ENCODE measurements around the gene POR. TPM values are rescaled to one million over a fixed set of nuclear protein-coding genes. Genes with fewer than 3 reads are reported as not detected.
A peak's percentile ranks its signal among the peaks of the same experiment; 100 is the strongest.

Gene POR
- polyA plus RNA-seq, 1 donor from 2014 or later, result 50.2 TPM

DNA sequence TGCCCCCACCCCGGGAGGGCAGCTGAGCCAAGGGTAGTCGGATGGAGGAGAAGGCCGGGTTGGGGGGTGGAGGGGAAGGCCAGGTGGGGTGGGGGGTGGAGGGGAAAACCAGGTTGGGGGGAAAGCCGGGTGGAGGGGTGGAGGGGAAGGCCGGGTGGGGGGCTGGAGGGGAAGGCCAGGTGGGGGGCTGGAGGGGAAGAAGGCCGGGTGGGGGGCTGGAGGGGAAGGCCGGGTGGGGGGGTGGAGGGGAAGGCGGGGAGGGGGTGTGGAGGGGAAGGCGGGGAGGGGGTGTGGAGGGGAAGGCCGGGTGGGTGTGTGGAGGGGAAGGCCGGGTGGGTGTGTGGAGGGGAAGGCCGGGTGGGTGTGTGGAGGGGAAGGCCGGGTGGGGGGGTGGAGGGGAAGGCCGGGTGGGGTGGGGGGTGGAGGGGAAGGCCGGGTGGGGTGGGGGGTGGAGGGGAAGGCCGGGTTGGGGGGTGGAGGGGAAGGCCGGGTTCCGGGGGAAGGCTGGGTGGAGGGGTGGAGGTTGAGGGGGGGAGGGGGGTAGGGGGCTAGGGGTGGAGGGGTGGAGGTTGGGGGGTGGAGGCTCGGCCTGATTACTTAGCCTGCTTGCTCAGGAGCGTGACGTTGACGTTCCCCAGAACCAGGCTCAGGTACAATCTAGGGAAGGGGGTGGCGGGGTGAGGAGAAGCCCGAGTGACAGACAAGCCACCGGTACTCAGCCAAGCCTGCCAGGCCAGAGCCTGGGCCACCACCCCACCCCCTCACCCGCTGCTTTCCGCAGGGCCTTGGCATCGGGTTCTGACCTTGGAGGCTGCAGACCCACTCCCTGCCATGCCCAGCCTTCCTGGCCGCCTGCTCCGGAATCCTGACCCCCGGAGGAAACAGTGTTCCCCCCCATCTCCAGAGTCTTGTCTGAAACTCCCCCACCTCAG, 73.9 kb downstream of the POR start:
- peaks cover 6% of the 10 kb centered on the region for H3K36me3 Mint-ChIP-seq
- H3K9me3 Mint-ChIP-seq, result no peaks in the 10 kb centered on the region
- H3K4me1 Mint-ChIP-seq, result peaks cover 0 to 12% (median 11%) of the 10 kb centered on the region in 3 donors
- no peak overlapping the region for H3K4me3 Mint-ChIP-seq
- H3K27me3 Mint-ChIP-seq, result no peaks in the 10 kb centered on the region
- H3K27ac Mint-ChIP-seq, result no peak overlapping the region

DNA sequence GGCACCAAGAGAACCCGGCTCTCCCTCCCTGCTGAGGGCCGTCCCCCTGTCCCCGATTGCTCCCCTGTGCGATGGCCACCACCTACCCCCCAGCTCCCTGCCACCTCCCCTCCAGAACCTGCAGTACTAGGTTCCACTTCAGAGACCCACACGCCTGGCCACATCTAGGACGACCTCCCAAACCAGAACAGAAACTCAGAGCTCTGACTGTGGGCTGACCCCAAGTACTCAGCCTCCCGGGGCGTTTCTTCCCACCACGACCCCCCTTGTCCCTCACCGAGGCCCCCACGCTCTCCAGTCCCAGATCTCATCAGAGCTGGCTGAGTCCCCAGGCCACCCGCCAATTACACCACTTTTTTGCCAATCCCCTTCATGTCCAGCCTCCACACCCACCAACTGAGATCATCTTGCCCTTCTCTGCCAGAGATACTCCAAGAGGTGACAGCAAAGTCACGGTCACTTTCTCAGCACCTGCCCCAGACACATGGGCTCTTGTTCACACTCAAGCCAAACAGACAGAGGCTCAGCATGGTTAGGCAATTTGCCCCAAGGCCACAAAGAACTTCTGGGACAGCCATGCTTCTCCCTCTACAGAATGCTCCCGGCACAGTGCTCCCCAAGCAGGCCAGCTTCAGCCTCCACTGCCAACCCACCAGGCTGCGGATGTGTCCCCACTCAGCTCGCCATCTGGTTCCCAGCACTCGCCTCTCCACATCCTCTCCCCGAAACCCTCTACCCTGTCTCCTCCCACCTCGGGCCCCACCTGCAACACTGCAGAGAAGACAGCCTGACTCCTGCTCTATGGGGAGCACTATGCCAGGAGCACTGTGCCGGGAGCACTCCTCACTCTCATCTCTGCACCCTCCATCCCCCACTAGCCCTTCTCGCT, 74.8 kb downstream of the POR start:
- Mint-ChIP-seq H3K27ac (peak overlapping the region in 1 of 3 donors; percentile 12), H3K4me3 (peak overlapping the region in 2 of 4 donors; percentile 0 to 10), H3K36me3 (peaks cover 6% of the 10 kb centered on the region), H3K4me1 (peaks cover 0 to 13% (median 11%) of the 10 kb centered on the region in 3 donors), H3K9me3 (no peaks in the 10 kb centered on the region), H3K27me3 (no peaks in the 10 kb centered on the region)

DNA sequence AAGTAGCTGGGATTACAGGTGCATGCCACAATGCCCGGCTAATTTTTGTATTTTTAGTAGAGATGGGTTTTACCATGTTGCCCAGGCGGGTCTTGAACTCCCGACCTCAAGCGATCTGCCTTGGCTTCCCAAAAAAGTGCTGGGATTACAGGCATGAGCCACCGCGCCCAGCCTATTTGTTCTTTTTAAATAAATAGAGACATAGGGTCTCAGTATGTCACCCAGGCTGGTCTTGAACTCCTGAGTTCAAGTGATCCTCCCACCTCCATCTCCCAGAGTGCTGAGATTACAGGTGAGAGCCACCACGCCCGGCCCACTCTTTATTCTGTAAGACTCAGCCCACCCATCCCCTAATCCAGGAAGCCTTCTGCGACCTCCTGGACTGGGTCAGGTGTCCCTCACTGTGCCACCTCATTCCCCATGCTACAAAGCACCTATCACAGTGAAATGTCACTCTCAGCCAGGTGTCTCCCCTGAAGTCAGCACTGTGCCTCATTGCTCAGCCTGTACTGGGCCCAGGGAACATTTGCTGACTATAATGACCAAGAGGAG, 76.7 kb downstream of the POR start:
- H3K27ac Mint-ChIP-seq, result peak overlapping the region in 1 of 3 donors; percentile 87
- H3K4me1 Mint-ChIP-seq, result peaks cover 4 to 16% (median 13%) of the 10 kb centered on the region in 3 donors

DNA sequence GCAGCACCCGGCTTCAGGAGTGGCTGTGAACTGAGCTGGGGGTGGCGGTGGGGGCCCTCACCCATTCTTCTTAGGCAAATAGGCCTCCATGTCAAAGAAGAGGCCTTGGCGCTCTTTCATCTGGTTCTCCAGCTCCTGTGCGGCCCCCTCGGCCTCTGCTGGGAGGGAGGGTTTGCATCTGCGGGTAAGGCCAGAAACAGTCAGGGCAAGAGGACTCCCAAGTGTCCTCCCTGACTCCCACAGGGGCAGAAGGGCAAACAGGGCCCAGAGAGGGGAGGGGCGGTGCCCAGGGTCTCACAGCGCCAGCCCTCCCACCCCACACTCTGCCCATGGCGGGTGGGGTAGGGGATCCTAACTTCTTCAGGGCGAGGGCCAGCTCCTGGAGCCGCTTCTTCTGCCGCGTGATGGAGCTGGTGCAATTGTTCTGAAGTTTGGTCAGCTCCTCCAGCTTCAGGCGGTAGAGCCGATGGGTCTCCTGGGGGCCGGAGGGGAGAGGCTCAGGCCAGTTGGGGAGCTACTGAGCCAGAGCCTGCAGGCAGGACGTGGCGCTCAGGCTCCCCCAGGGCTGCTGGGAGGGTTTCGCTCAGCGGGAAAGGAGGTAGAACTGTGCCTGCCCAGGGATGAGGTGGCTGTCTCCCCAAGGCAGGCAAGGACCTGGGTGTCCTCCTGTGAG, 77.3 kb downstream of the POR start:
- H3K27ac Mint-ChIP-seq, result peak overlapping the region in 1 of 3 donors; percentile 87
- H3K36me3 Mint-ChIP-seq, result peaks cover 3% of the 10 kb centered on the region
- H3K4me1 Mint-ChIP-seq, result peaks cover 7 to 17% (median 16%) of the 10 kb centered on the region in 3 donors
- H3K4me3 Mint-ChIP-seq, result peak overlapping the region in 1 of 4 donors; percentile 39
- H3K9me3 Mint-ChIP-seq, result no peaks in the 10 kb centered on the region
- no peaks in the 10 kb centered on the region for H3K27me3 Mint-ChIP-seq

More for the DNA sequence above, 76.7 kb downstream of the POR start:
- no peaks in the 10 kb centered on the region for H3K9me3 Mint-ChIP-seq
- H3K27me3 Mint-ChIP-seq, result no peaks in the 10 kb centered on the region
- H3K4me3 Mint-ChIP-seq, result peak overlapping the region in 1 of 4 donors; percentile 32
- H3K36me3 Mint-ChIP-seq, result peaks cover 6% of the 10 kb centered on the region

DNA sequence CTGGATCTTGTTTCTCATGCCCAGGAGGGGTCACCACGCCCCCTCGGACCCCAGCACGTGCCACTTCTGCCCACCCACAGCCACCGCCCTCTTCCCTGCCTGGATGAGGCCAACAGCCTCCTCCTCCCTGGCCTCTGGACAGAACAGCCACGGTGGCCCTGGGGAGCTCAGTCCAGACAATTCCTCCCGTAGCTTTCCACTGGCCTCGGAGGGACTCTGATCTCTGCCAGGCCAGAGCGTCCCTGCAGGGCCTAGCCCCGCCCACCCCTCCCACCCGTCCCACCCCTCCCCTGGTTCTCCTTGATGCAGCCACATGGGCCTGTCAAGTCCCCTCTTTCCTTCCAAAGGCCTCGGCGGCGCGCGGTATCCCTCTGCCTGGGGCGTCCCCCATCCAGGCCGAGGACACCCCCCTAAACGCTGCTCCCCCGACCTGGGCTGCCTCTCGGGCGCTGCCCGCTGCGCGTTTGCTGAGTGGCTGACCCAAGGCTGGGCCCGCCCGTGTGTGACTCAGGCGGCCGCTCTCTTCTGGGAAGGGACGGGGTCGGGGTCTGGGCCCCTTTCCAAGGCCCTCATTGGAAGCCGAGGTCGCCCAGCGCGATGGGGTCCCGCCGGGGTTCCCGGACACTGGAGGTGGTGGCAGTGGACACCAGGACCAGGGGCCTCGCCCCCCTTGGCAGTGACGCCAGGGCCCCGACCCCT, 78.9 kb downstream of the POR start:
- Mint-ChIP-seq H3K9me3 (no peaks in the 10 kb centered on the region), H3K27me3 (no peaks in the 10 kb centered on the region), H3K4me1 (peaks cover 7 to 21% (median 20%) of the 10 kb centered on the region in 3 donors), H3K4me3 (peak overlapping the region; percentile 71 to 90 (median 82)), H3K36me3 (peaks cover 6% of the 10 kb centered on the region), H3K27ac (peak overlapping the region in 1 of 3 donors; percentile 80)

GRCh38 chr7:75994388-75995051, 79.6 kb downstream of the POR start, which contains the start of gene TMEM120A:
TMEM120A (minus strand) TSS chr7:75994595; CDS start chr7:75994570, 25 bp downstream.
- Mint-ChIP-seq H3K9me3 (no peaks in the 10 kb centered on the region), H3K27me3 (no peaks in the 10 kb centered on the region), H3K36me3 (peaks cover 6% of the 10 kb centered on the region), H3K4me3 (peak within 1 kb of the TSS; percentile 72 to 90 (median 82)), H3K4me1 (peaks cover 7 to 21% (median 18%) of the 10 kb centered on the region in 3 donors), H3K27ac (peak within 1 kb of the TSS in 2 of 3 donors; percentile 70 to 80)

DNA sequence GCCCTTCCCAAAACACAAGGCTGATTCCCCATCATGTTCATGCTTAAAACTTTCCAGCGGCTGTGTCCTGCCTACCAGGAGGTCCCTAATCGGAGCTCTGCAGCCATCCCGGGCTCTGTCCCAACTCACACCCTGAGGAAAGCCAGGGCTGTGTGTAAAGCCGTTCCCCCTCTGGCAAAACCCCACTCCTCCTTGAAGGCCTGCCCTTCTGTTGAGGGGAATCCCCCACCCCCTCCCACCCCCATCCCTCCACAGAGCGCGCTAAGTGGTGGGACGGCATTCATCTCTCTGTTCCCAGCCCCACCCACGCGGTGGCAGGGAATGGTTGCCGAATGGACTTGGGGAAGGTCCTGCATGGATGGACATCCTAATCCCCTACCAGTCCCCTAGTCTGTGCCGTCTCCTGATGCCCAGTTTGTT, 80.1 kb downstream of the POR start:
- Mint-ChIP-seq H3K4me1 (peaks cover 7 to 21% (median 13%) of the 10 kb centered on the region in 3 donors), H3K27ac (peak overlapping the region in 1 of 3 donors; percentile 70), H3K36me3 (peaks cover 6% of the 10 kb centered on the region), H3K9me3 (no peaks in the 10 kb centered on the region), H3K27me3 (no peaks in the 10 kb centered on the region), H3K4me3 (peak overlapping the region; percentile 32 to 78 (median 68))

DNA sequence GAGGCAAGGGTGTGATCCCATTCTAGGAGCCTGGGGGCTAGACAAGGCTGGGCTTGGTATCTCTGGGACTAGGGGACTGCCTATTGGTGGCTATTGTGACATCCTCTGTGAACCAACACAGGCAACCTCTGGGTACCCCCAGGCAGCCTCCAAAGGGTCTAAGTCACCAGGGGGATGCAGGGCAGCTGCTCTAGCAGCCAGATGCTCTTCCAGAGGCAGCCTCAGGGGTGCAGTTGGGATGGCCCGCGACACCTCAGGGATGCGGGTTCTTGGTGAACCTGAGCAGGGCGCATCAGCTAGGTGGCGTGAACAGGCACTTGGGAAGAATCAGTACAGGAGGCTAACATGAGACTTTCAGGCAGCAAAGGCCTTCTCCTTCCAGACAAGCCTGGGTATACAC, 81.0 kb downstream of the POR start:
- no peaks in the 10 kb centered on the region for H3K27me3 Mint-ChIP-seq
- H3K4me1 Mint-ChIP-seq, result peaks cover 7 to 16% (median 9%) of the 10 kb centered on the region in 3 donors
- no peak overlapping the region for H3K27ac Mint-ChIP-seq
- H3K9me3 Mint-ChIP-seq, result no peaks in the 10 kb centered on the region
- peak overlapping the region in 3 of 4 donors; percentile 41 to 79 (median 72) for H3K4me3 Mint-ChIP-seq
- H3K36me3 Mint-ChIP-seq, result peaks cover 2% of the 10 kb centered on the region

GRCh38 chr7:75996476-75996875, 81.5 kb downstream of the POR start:
- H3K9me3 Mint-ChIP-seq, result no peaks in the 10 kb centered on the region
- H3K27ac Mint-ChIP-seq, result no peak overlapping the region
- no peaks in the 10 kb centered on the region for H3K27me3 Mint-ChIP-seq
- H3K4me3 Mint-ChIP-seq, result peak overlapping the region in 2 of 4 donors; percentile 24 to 72
- peaks cover 2% of the 10 kb centered on the region for H3K36me3 Mint-ChIP-seq
- H3K4me1 Mint-ChIP-seq, result peaks cover 7 to 14% (median 9%) of the 10 kb centered on the region in 3 donors

GRCh38 chr7:75998038-75998437, 83.1 kb downstream of the POR start:
- H3K9me3 Mint-ChIP-seq, result no peaks in the 10 kb centered on the region
- no peaks in the 10 kb centered on the region for H3K27me3 Mint-ChIP-seq
- H3K4me3 Mint-ChIP-seq, result no peak overlapping the region
- peaks cover 7 to 14% (median 9%) of the 10 kb centered on the region in 3 donors for H3K4me1 Mint-ChIP-seq
- H3K36me3 Mint-ChIP-seq, result peaks cover 2% of the 10 kb centered on the region
- peak overlapping the region in 1 of 3 donors; percentile 64 for H3K27ac Mint-ChIP-seq

DNA sequence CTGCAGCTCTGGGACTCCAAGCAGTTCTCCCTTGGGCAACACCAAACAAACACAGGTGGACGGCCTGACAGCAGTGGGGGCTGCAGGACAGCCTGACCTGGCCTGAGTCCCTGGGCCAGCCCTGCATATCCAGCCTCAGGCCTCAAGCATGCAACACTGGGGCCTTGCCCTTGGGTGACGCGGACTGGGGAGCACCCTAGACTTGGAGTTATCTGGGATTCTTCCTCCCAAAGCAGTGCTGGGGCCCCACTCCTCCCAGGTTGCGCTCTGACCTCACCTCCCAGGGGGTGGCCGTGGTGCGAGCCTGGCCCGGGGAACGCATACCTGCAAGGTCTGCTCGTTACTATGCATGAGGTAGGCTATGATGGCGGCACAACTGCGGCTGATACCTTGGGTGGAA, 85.6 kb downstream of the POR start:
- peaks cover 2% of the 10 kb centered on the region for H3K36me3 Mint-ChIP-seq
- no peak overlapping the region for H3K4me3 Mint-ChIP-seq
- H3K27ac Mint-ChIP-seq, result no peak overlapping the region
- no peaks in the 10 kb centered on the region for H3K27me3 Mint-ChIP-seq
- no peaks in the 10 kb centered on the region for H3K9me3 Mint-ChIP-seq
- peaks cover 7% of the 10 kb centered on the region in 3 donors for H3K4me1 Mint-ChIP-seq

DNA sequence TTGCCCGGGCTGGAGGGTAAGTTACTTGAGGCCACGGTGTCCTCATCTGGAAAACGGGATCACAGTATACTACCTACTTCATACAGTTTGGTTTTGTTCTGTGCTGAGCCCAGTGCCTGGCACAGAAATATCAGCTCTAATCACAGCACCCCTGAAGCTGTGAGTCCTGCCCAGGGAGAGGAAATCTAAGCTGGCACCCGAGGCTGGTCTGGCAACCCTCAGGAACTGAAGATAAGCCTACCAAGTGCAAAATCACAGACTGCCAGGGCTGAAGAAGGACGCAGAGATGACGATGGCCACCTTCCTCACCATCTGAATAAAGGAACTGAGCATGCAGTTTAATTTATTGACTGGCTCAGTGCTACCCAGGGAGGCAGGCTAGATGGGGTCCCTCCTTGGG, 87.2 kb downstream of the POR start:
- Mint-ChIP-seq H3K4me3 (no peak overlapping the region), H3K27ac (no peak overlapping the region), H3K9me3 (no peaks in the 10 kb centered on the region), H3K4me1 (peaks cover 0 to 4% (median 4%) of the 10 kb centered on the region in 3 donors), H3K36me3 (peaks cover 2% of the 10 kb centered on the region), H3K27me3 (no peaks in the 10 kb centered on the region)

GRCh38 chr7:76002822-76003221, 87.9 kb downstream of the POR start:
- no peaks in the 10 kb centered on the region for H3K9me3 Mint-ChIP-seq
- no peaks in the 10 kb centered on the region for H3K27me3 Mint-ChIP-seq
- H3K36me3 Mint-ChIP-seq, result peaks cover 2% of the 10 kb centered on the region
- H3K4me1 Mint-ChIP-seq, result no peaks in the 10 kb centered on the region
- peak overlapping the region in 1 of 3 donors; percentile 67 for H3K27ac Mint-ChIP-seq
- H3K4me3 Mint-ChIP-seq, result no peak overlapping the region

Measured in IgD-negative memory B cell (primary cell).